ENCODE data around the gene POR.
"Not testable (repeated sequence)": the region's sequence is repeated elsewhere in the genome, so short reads cannot be mapped to it uniquely, and the experiment has no call there.

POR gene

GRCh38 chr7:75883265-75883824 is 31.6 kb upstream of the POR start:
- H3K18ac ChIP-seq (ENCODE audit: low read depth in 1 of 2, low read length in 2 of 2); H3K23ac ChIP-seq (ENCODE audit: low read length in 2 of 2); H2BK12ac ChIP-seq (ENCODE audit: low read length in 2 of 2); H3K9ac ChIP-seq (ENCODE audit: low read length); H3K14ac ChIP-seq (ENCODE audit: low read length in 2 of 2); H3K27me3 ChIP-seq (ENCODE audit: control insufficient read depth in 1 of 2, insufficient read depth in 1 of 2, low read length in 2 of 2); H3K4me3 ChIP-seq (ENCODE audit: insufficient read depth in 1 of 2, low read depth in 1 of 2, low read length in 2 of 2); H3K9me3 ChIP-seq (ENCODE audit: control insufficient read depth, low read length); H3K27ac ChIP-seq (ENCODE audit: low read length, poor library complexity, severe bottlenecking); DNase-seq; H2AK5ac ChIP-seq (ENCODE audit: low read length, severe bottlenecking); H2AFZ ChIP-seq (ENCODE audit: low read depth, low read length); H3K4me2 ChIP-seq (ENCODE audit: low read length, poor library complexity, severe bottlenecking); H2BK5ac ChIP-seq (ENCODE audit: low read depth, low read length, poor library complexity, severe bottlenecking); H4K8ac ChIP-seq (ENCODE audit: low read length); H4K91ac ChIP-seq (ENCODE audit: low read length); H2BK15ac ChIP-seq (ENCODE audit: low read depth, poor library complexity, severe bottlenecking); H2BK120ac ChIP-seq (ENCODE audit: low read depth, low read length); H3K4ac ChIP-seq (ENCODE audit: low read depth in 1 of 2, low read length in 2 of 2): not testable (repeated sequence)
- peaks cover 40% of the 10 kb centered on the region for H3K79me1 ChIP-seq (replicated peaks; ENCODE audit: low read length, poor library complexity, severe bottlenecking)
- 96% methylated on average over 11 of the region's 13 CpGs for WGBS
- H3K36me3 ChIP-seq (ENCODE audit: control insufficient read depth in 1 of 2, insufficient read depth in 2 of 2, low read depth in 1 of 2, low read length in 2 of 2), result peaks cover 62 to 75% of the 10 kb centered on the region in 2 experiments
- H3K4me1 ChIP-seq (ENCODE audit: control insufficient read depth, insufficient read depth, low read depth, low read length), result peaks cover 20% of the 10 kb centered on the region

GRCh38 chr7:75884476-75884875 is 30.5 kb upstream of the POR start:
- Histone ChIP-seq H3K4me2 (ENCODE audit: low read length, poor library complexity, severe bottlenecking) (no peak overlapping the region), H4K91ac (ENCODE audit: low read length) (no peak overlapping the region), H2BK15ac (ENCODE audit: low read depth, poor library complexity, severe bottlenecking) (no peak overlapping the region), H3K9me3 (ENCODE audit: control insufficient read depth, low read length) (no peaks in the 10 kb centered on the region), H2BK120ac (ENCODE audit: low read depth, low read length) (no peak overlapping the region), H2AFZ (ENCODE audit: low read depth, low read length) (no peak overlapping the region), H3K4ac (ENCODE audit: low read depth in 1 of 2, low read length in 2 of 2) (no peak overlapping the region), H3K9ac (ENCODE audit: low read length) (no peak overlapping the region), H3K4me1 (ENCODE audit: control insufficient read depth, insufficient read depth, low read depth, low read length) (peaks cover 19% of the 10 kb centered on the region), H3K36me3 (ENCODE audit: control insufficient read depth in 1 of 2, insufficient read depth in 2 of 2, low read depth in 1 of 2, low read length in 2 of 2) (peaks cover 73 to 82% of the 10 kb centered on the region in 2 experiments), H3K79me1 (replicated peaks; ENCODE audit: low read length, poor library complexity, severe bottlenecking) (peaks cover 39% of the 10 kb centered on the region), H2AK5ac (ENCODE audit: low read length, severe bottlenecking) (no peak overlapping the region), H3K27ac (ENCODE audit: low read length, poor library complexity, severe bottlenecking) (no peak overlapping the region), H3K23ac (ENCODE audit: low read length in 2 of 2) (no peak overlapping the region), H3K14ac (ENCODE audit: low read length in 2 of 2) (no peak overlapping the region), H4K8ac (ENCODE audit: low read length) (no peak overlapping the region), H3K18ac (ENCODE audit: low read depth in 1 of 2, low read length in 2 of 2) (no peak overlapping the region), H2BK12ac (ENCODE audit: low read length in 2 of 2) (no peak overlapping the region), H2BK5ac (ENCODE audit: low read depth, low read length, poor library complexity, severe bottlenecking) (no peak overlapping the region), H3K4me3 (ENCODE audit: insufficient read depth in 1 of 2, low read depth in 1 of 2, low read length in 2 of 2) (no peak overlapping the region), H3K27me3 (ENCODE audit: control insufficient read depth in 1 of 2, insufficient read depth in 1 of 2, low read length in 2 of 2) (no peaks in the 10 kb centered on the region)
- WGBS, result over 99% methylated on average over 5 of the region's 5 CpGs
- no peak for DNase-seq

GRCh38 chr7:75885036-75885435 is 29.9 kb upstream of the POR start:
- Histone ChIP-seq H2BK120ac (ENCODE audit: low read depth, low read length) (no peak overlapping the region), H3K23ac (ENCODE audit: low read length in 2 of 2) (no peak overlapping the region), H3K27me3 (ENCODE audit: control insufficient read depth in 1 of 2, insufficient read depth in 1 of 2, low read length in 2 of 2) (no peaks in the 10 kb centered on the region), H4K8ac (ENCODE audit: low read length) (no peak overlapping the region), H3K14ac (ENCODE audit: low read length in 2 of 2) (no peak overlapping the region), H3K4me3 (ENCODE audit: insufficient read depth in 1 of 2, low read depth in 1 of 2, low read length in 2 of 2) (no peak overlapping the region), H2BK15ac (ENCODE audit: low read depth, poor library complexity, severe bottlenecking) (no peak overlapping the region), H3K36me3 (ENCODE audit: control insufficient read depth in 1 of 2, insufficient read depth in 2 of 2, low read depth in 1 of 2, low read length in 2 of 2) (peaks cover 73 to 82% of the 10 kb centered on the region in 2 experiments), H3K4me2 (ENCODE audit: low read length, poor library complexity, severe bottlenecking) (no peak overlapping the region), H3K4me1 (ENCODE audit: control insufficient read depth, insufficient read depth, low read depth, low read length) (peaks cover 23% of the 10 kb centered on the region), H3K4ac (ENCODE audit: low read depth in 1 of 2, low read length in 2 of 2) (no peak overlapping the region), H3K79me1 (replicated peaks; ENCODE audit: low read length, poor library complexity, severe bottlenecking) (peaks cover 39% of the 10 kb centered on the region), H2BK12ac (ENCODE audit: low read length in 2 of 2) (no peak overlapping the region), H3K9ac (ENCODE audit: low read length) (no peak overlapping the region), H2AFZ (ENCODE audit: low read depth, low read length) (no peak overlapping the region), H4K91ac (ENCODE audit: low read length) (no peak overlapping the region), H2AK5ac (ENCODE audit: low read length, severe bottlenecking) (no peak overlapping the region), H3K27ac (ENCODE audit: low read length, poor library complexity, severe bottlenecking) (no peak overlapping the region), H3K18ac (ENCODE audit: low read depth in 1 of 2, low read length in 2 of 2) (no peak overlapping the region), H3K9me3 (ENCODE audit: control insufficient read depth, low read length) (no peaks in the 10 kb centered on the region), H2BK5ac (ENCODE audit: low read depth, low read length, poor library complexity, severe bottlenecking) (no peak overlapping the region)
- 100% methylated on average over 3 of the region's 3 CpGs for WGBS
- DNase-seq, result no peak

GRCh38 chr7:75887669-75888369 is 27.1 kb upstream of the POR start:
- Histone ChIP-seq H3K27ac (ENCODE audit: low read length, poor library complexity, severe bottlenecking) (no peak overlapping the region), H2AFZ (ENCODE audit: low read depth, low read length) (no peak overlapping the region), H3K18ac (ENCODE audit: low read depth in 1 of 2, low read length in 2 of 2) (no peak overlapping the region), H3K9me3 (ENCODE audit: control insufficient read depth, low read length) (no peaks in the 10 kb centered on the region), H4K8ac (ENCODE audit: low read length) (no peak overlapping the region), H3K27me3 (ENCODE audit: control insufficient read depth in 1 of 2, insufficient read depth in 1 of 2, low read length in 2 of 2) (no peaks in the 10 kb centered on the region), H2BK12ac (ENCODE audit: low read length in 2 of 2) (no peak overlapping the region), H2BK15ac (ENCODE audit: low read depth, poor library complexity, severe bottlenecking) (no peak overlapping the region), H3K4me2 (ENCODE audit: low read length, poor library complexity, severe bottlenecking) (no peak overlapping the region), H2BK120ac (ENCODE audit: low read depth, low read length) (no peak overlapping the region), H3K36me3 (ENCODE audit: control insufficient read depth in 1 of 2, insufficient read depth in 2 of 2, low read depth in 1 of 2, low read length in 2 of 2) (peaks cover 58 to 64% of the 10 kb centered on the region in 2 experiments), H3K4me1 (ENCODE audit: control insufficient read depth, insufficient read depth, low read depth, low read length) (peaks cover 16% of the 10 kb centered on the region), H3K4ac (ENCODE audit: low read depth in 1 of 2, low read length in 2 of 2) (no peak overlapping the region), H3K9ac (ENCODE audit: low read length) (no peak overlapping the region), H3K14ac (ENCODE audit: low read length in 2 of 2) (peak overlapping the region in 1 of 2 experiments; percentile 30), H2BK5ac (ENCODE audit: low read depth, low read length, poor library complexity, severe bottlenecking) (no peak overlapping the region), H3K4me3 (ENCODE audit: insufficient read depth in 1 of 2, low read depth in 1 of 2, low read length in 2 of 2) (no peak overlapping the region), H4K91ac (ENCODE audit: low read length) (no peak overlapping the region), H3K23ac (ENCODE audit: low read length in 2 of 2) (no peak overlapping the region), H2AK5ac (ENCODE audit: low read length, severe bottlenecking) (no peak overlapping the region), H3K79me1 (replicated peaks; ENCODE audit: low read length, poor library complexity, severe bottlenecking) (peaks cover 22% of the 10 kb centered on the region)
- no peak for DNase-seq
- WGBS, result 97% methylated on average over 13 of the region's 13 CpGs

Measured in mesenchymal stem cell (in vitro differentiated cells and primary cell).